Mammary epithelial cell (primary cell): ENCODE measurements around the gene TGM2.

ENCODE experiments used
- EZH2 ChIP-seq: IDR thresholded peaks from 2 replicates; pipeline ENCODE4 v1.6.1; 2012; ENCODE audit warnings: low read length, inconsistent platforms, borderline replicate concordance
- TF ChIP-seq, protein P1 (sequence below), 2 donors: IDR thresholded peaks in 1 of 2; conservative IDR thresholded peaks in 1 of 2; 2 replicates each; pipeline ENCODE4 v1.5.1; 2011 to 2012; ENCODE audit warnings: inconsistent platforms in 2 of 2, low read length in 2 of 2, mild to moderate bottlenecking in 2 of 2, control low read depth in 1 of 2, low read depth in 1 of 2; ENCODE audit not compliant: insufficient read depth in 1 of 2; ENCODE audit errors: extremely low read depth in 1 of 2

DNA sequence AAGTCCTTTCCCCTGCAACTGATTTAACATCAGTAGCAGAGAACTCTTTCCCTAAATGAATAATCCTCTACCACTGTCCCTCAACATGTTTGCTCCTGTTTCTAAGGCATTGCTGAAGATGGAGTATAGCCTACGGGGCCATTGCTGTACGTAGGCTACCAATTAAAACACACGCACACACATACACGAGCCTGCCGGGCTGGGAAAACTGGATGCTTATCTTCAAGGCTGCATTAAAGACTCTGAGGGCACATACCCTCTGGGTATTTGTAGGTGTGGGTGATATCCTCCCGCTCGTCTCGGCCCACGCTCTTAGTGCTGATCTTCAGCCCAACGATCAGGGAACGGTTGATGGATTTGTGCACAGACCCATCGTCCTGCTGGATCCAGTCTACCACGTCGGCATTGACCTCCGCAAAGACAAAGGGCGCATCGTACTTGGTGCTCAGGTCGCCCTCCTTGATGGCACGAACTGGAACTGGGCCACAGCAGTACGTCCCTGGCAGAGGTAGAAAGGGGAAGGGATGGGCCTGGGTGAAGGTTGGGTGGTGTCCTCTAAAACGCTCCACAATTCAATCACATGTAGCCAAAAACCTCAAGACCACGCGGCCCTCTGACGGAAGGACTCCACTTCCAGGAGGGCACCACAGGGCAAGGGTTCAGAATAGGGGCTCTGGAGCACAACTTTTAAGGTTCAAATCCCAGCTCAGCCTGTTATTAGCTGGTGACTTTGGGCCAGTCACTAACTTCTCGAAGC lies 25.7 kb downstream of the TGM2 start:
- TF ChIP-seq, protein P1, sequence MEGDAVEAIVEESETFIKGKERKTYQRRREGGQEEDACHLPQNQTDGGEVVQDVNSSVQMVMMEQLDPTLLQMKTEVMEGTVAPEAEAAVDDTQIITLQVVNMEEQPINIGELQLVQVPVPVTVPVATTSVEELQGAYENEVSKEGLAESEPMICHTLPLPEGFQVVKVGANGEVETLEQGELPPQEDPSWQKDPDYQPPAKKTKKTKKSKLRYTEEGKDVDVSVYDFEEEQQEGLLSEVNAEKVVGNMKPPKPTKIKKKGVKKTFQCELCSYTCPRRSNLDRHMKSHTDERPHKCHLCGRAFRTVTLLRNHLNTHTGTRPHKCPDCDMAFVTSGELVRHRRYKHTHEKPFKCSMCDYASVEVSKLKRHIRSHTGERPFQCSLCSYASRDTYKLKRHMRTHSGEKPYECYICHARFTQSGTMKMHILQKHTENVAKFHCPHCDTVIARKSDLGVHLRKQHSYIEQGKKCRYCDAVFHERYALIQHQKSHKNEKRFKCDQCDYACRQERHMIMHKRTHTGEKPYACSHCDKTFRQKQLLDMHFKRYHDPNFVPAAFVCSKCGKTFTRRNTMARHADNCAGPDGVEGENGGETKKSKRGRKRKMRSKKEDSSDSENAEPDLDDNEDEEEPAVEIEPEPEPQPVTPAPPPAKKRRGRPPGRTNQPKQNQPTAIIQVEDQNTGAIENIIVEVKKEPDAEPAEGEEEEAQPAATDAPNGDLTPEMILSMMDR (conservative IDR thresholded peaks at IDR 0.05 in 1 of 2, IDR thresholded peaks at IDR 0.05 in 1 of 2; ENCODE audit: extremely low read depth in 1 of 2, insufficient read depth in 1 of 2, low read depth in 1 of 2, low read length in 2 of 2): no peak
- no peak for TF ChIP-seq EZH2
